Endothelial cell of umbilical vein (primary cell): ENCODE measurements around the gene HOXB3. TPM values are rescaled to one million over a fixed set of nuclear protein-coding genes. Genes with fewer than 3 reads are reported as not detected.
A peak's percentile ranks its signal among the peaks of the same experiment; 100 is the strongest.

Experiments
- BruUV-seq: library from RNA; stranded (reverse); fragments of 400-500 nt; replicated peaks from 2 replicates; lab custom pipeline; 2021; lab: Mats Ljungman, UMichigan
- CTCF ChIA-PET: fragments of 300-600, 350-600 bp; sonication (Branson Sonifier 250); formaldehyde crosslinking; loops from one replicate; lab custom pipeline; 2021; ENCODE audit warnings: antibody characterized with exemption, inconsistent platforms; lab: Charles Lee
- POLR2A ChIA-PET: fragments of 300-600, 350-600 bp; sonication (Branson Sonifier 250); formaldehyde crosslinking; loops from one replicate; lab custom pipeline; 2021; ENCODE audit warnings: antibody characterized with exemption, inconsistent platforms; lab: Charles Lee
- DNase-seq: peaks from one replicate; pipeline ENCODE4 v3.0.0-alpha.2; 2011; ENCODE audit warnings: low read depth, low spot score
- FAIRE-seq: peaks from 2 replicates; lab custom pipeline; 2011; peaks lifted over from hg19 to GRCh38; lab: Jason Lieb, UNC
- H2AFZ ChIP-seq: 2 replicates; pipeline ENCODE4 v1.6.0; 2012; ENCODE audit warnings: low read depth, low read length, control low read depth, inconsistent platforms
- H3K27ac ChIP-seq: 2 replicates; pipeline ENCODE4 v1.5.1; 2011; ENCODE audit warnings: low read depth, mild to moderate bottlenecking, control low read depth, low read length, moderate library complexity; ENCODE audit not compliant: insufficient read depth
- H3K27me3 ChIP-seq, 2 experiments: 2 replicates each; pipeline versions ENCODE4 v1.6.0 to v1.6.1; 2011; ENCODE audit warnings: low read length in 2 of 2, mixed read lengths in 1 of 2; ENCODE audit not compliant: control insufficient read depth in 2 of 2, insufficient read depth in 2 of 2
- H3K36me3 ChIP-seq, 2 experiments: 2 replicates in 1 of 2; 3 replicates in 1 of 2; pipeline ENCODE4 v1.5.1; 2011; ENCODE audit warnings: low read length in 2 of 2, mild to moderate bottlenecking in 1 of 2, moderate library complexity in 1 of 2; ENCODE audit not compliant: control insufficient read depth in 2 of 2, insufficient read depth in 2 of 2; ENCODE audit errors: extremely low read depth in 1 of 2
- H3K4me1 ChIP-seq: 3 replicates; pipeline ENCODE4 v1.5.1; 2011; ENCODE audit warnings: mild to moderate bottlenecking, low read length; ENCODE audit not compliant: control insufficient read depth, insufficient read depth; ENCODE audit errors: extremely low read depth
- H3K4me2 ChIP-seq: 2 replicates; pipeline ENCODE4 v1.6.1; 2011; ENCODE audit warnings: low read length, control low read depth, mixed read lengths; ENCODE audit not compliant: insufficient read depth
- H3K4me3 ChIP-seq, 3 experiments: fragments of 200-600 bp in 1 of 3; sonication (generic), shearing (Covaris generic) in 1 of 3; replicated peaks in 1 of 3; 2 replicates each; pipeline ENCODE4 v1.5.1; 2011 to 2016; ENCODE audit warnings: control low read depth in 3 of 3, low read length in 3 of 3, mild to moderate bottlenecking in 2 of 3, inconsistent platforms in 1 of 3, low read depth in 1 of 3, moderate library complexity in 1 of 3; ENCODE audit not compliant: insufficient read depth in 1 of 3
- H3K79me2 ChIP-seq: 2 replicates; pipeline ENCODE4 v1.6.0; 2012; ENCODE audit warnings: low read length, inconsistent platforms; ENCODE audit not compliant: control insufficient read depth, insufficient read depth
- H3K9ac ChIP-seq: replicated peaks from 2 replicates; pipeline ENCODE3; 2011; ENCODE audit warnings: low read length, control low read depth; ENCODE audit not compliant: insufficient read depth; ENCODE audit errors: extremely low read depth
- H3K9me1 ChIP-seq: replicated peaks from 3 replicates; pipeline ENCODE4 v1.6.0; 2011; ENCODE audit warnings: mild to moderate bottlenecking, low read length; ENCODE audit not compliant: control insufficient read depth, insufficient read depth; ENCODE audit errors: extremely low read depth
- H3K9me3 ChIP-seq: replicated peaks from 2 replicates; pipeline ENCODE4 v1.5.1; 2012; ENCODE audit warnings: low read length, inconsistent platforms; ENCODE audit not compliant: control insufficient read depth, insufficient read depth
- H4K20me1 ChIP-seq: replicated peaks from 2 replicates; pipeline ENCODE3; 2011; ENCODE audit warnings: mild to moderate bottlenecking, low read length; ENCODE audit not compliant: control insufficient read depth, insufficient read depth; ENCODE audit errors: extremely low read depth
- CTCF ChIP-seq, 2 donors: IDR thresholded peaks; 1 replicate in 1 of 2; 2 replicates in 1 of 2; pipeline ENCODE4 v1.5.1; 2011; ENCODE audit warnings: low read length in 2 of 2, mild to moderate bottlenecking in 2 of 2, moderate library complexity in 2 of 2, control low read depth in 1 of 2, inconsistent platforms in 1 of 2, low read depth in 1 of 2; ENCODE audit not compliant: insufficient read depth in 1 of 2; ENCODE audit errors: extremely low read depth in 1 of 2
- EZH2 ChIP-seq: IDR thresholded peaks from 2 replicates; pipeline ENCODE4 v1.6.1; 2012; ENCODE audit warnings: borderline replicate concordance, low read depth, mild to moderate bottlenecking, moderate library complexity, low read length, inconsistent platforms; ENCODE audit not compliant: severe bottlenecking
- FOS ChIP-seq: IDR thresholded peaks from 2 replicates; pipeline ENCODE4 v1.6.1; 2011; ENCODE audit warnings: mild to moderate bottlenecking, low read length, moderate library complexity, borderline replicate concordance; ENCODE audit not compliant: insufficient read depth
- GATA2 ChIP-seq: IDR thresholded peaks from 2 replicates; pipeline ENCODE4 v1.7.0; 2011; ENCODE audit warnings: low read depth, mild to moderate bottlenecking, moderate library complexity, mixed read lengths, low read length; ENCODE audit not compliant: insufficient read length, insufficient read depth
- JUN ChIP-seq: IDR thresholded peaks from 2 replicates; pipeline ENCODE4 v1.6.1; 2011; ENCODE audit warnings: borderline replicate concordance, low read depth; ENCODE audit not compliant: insufficient read length, insufficient read depth
- MAX ChIP-seq: IDR thresholded peaks from 2 replicates; pipeline ENCODE4 v1.6.1; 2011; ENCODE audit not compliant: insufficient read depth, insufficient read length
- MYC ChIP-seq: IDR thresholded peaks from one replicate; pipeline ENCODE4 v1.6.1; 2011; ENCODE audit warnings: mild to moderate bottlenecking, low read depth, low read length
- POLR2A ChIP-seq: IDR thresholded peaks from 2 replicates; pipeline ENCODE4 v1.6.1; 2012; ENCODE audit warnings: low read depth, mild to moderate bottlenecking, control low read depth, low read length
- POLR2AphosphoS5 ChIP-seq: IDR thresholded peaks from 2 replicates; pipeline ENCODE4 v1.6.1; 2012; ENCODE audit warnings: low read depth, mild to moderate bottlenecking, control low read depth, low read length, moderate library complexity; ENCODE audit not compliant: insufficient read depth
- dilution Hi-C: fragments of 300-500 bp; cut with MboI; formaldehyde crosslinking; loops from one replicate; pipeline ENCODE4 v1.15.0; 2019; ENCODE audit warnings: low sequenced_read_pairs; ENCODE audit not compliant: extremely low pct_ligation_motif_present
- intact Hi-C: fragments of 100-400 bp; cut with micrococcal nuclease; formaldehyde crosslinking; loops from one replicate; pipeline ENCODE4 v1.10.0; 2022
- polyA plus RNA-seq, 4 experiments: library from polyadenylated mRNA; depleted of rRNA in 3 of 4; stranded (reverse) in 3 of 4; unstranded in 1 of 4; fragments of >200 nt; gene quantifications; 2 replicates each; pipeline versions ENCODE4 v1.2.1 to v1.2.3, GENCODE V29; 2011 to 2012; ENCODE audit warnings: missing spikeins in 1 of 4
- total RNA-seq: library from RNA; stranded (reverse); gene quantifications from 2 replicates; pipeline ENCODE4 v1.2.3, GENCODE V29; 2021

HOXB3 gene
- total and polyA plus RNA-seq, 2 donors (not counting 3 experiments of a cell fraction or from before 2014, with no cell fraction given) = 29.6 to 56.6 TPM

GRCh38 chr17:48565022-48565554 is 25.0 kb downstream of the HOXB3 start:
- Histone ChIP-seq H4K20me1 (no peaks in the 10 kb centered on the region), H2AFZ (no peak overlapping the region), H3K79me2 (peaks cover 85% of the 10 kb centered on the region), H3K4me3 (peak overlapping the region in 1 of 3 experiments; percentile 25), H3K9ac (peak overlapping the region; percentile 27), H3K27me3 (no peaks in the 10 kb centered on the region), H3K36me3 (peaks cover 0 to 3% of the 10 kb centered on the region in 2 experiments), H3K4me2 (peak overlapping the region; percentile 56), H3K9me1 (no peaks in the 10 kb centered on the region), H3K9me3 (no peaks in the 10 kb centered on the region), H3K27ac (peak overlapping the region; percentile 34), H3K4me1 (peaks cover 52% of the 10 kb centered on the region)
- intact Hi-C loops = no loop called here
- no peak for FAIRE-seq
- ChIA-PET POLR2A (no interaction called here), CTCF (interaction anchor here (0.7 to 1.4 kb wide), 3 partner anchors 10 to 302 kb away, joined by 3 read pairs; partner anchors contain the start of gene HOXB5)
- DNase-seq = no peak
- TF ChIP-seq JUN = no peak
- no peak for TF ChIP-seq POLR2A
- no peak for TF ChIP-seq FOS
- TF ChIP-seq MYC = no peak
- TF ChIP-seq CTCF (IDR thresholded peaks at IDR 0.05; ENCODE audit: extremely low read depth in 1 of 2, insufficient read depth in 1 of 2, low read depth in 1 of 2, low read length in 2 of 2) = no peak
- TF ChIP-seq GATA2 = no peak
- no peak for TF ChIP-seq POLR2AphosphoS5
- TF ChIP-seq MAX = no peak
- no peak for TF ChIP-seq EZH2
- dilution Hi-C loops = no loop called here
- no TSS peak for BruUV-seq
